ENCODE data around the gene CBR3.

GRCh38 chr21:36120304-36120888 lies 14.5 kb upstream of the CBR3 start:
- no peak for TF ChIP-seq PAX5 (IDR thresholded peaks at IDR 0.05; ENCODE audit: insufficient read depth, low read length, severe bottlenecking)
- no peak for TF ChIP-seq POLR2A (IDR thresholded peaks at IDR 0.05; ENCODE audit: low read depth, low read length)
- TF ChIP-seq TAF1 (IDR thresholded peaks at IDR 0.05; ENCODE audit: low read depth, low read length), result no peak
- no peak for TF ChIP-seq POLR2AphosphoS5 (IDR thresholded peaks at IDR 0.05; ENCODE audit: low read depth, low read length)

All from GM12891 (cell line).